Measurements from ENCODE around the gene BBS9. TPM values are rescaled to one million over a fixed set of nuclear protein-coding genes. Genes with fewer than 3 reads are reported as not detected.

The BBS9 gene
- total and polyA plus RNA-seq, 9 of the 15 experiments (the other 6 are each of a cell fraction or from before 2014, with no cell fraction given), result 0.77 to 3.3 (median 2.4) TPM

- Histone ChIP-seq H3K4me1 (replicated peaks in 1 of 2; ENCODE audit: control insufficient read depth in 2 of 2, insufficient read depth in 2 of 2, low read length in 2 of 2) (no peaks in the 10 kb centered on the region), H3K4me3 (no peak overlapping the region), H3K27me3 (ENCODE audit: control insufficient read depth in 2 of 2, insufficient read depth in 2 of 2, low read length in 2 of 2) (no peaks in the 10 kb centered on the region), H3K9ac (ENCODE audit: insufficient read depth in 1 of 2, low read depth in 2 of 2, low read length in 2 of 2) (no peak overlapping the region), H3K79me2 (ENCODE audit: control insufficient read depth, insufficient read depth, low read length) (no peaks in the 10 kb centered on the region), H3K36me3 (ENCODE audit: control insufficient read depth, insufficient read depth, low read length) (no peaks in the 10 kb centered on the region), H3K4me2 (ENCODE audit: insufficient read depth, low read length) (no peak overlapping the region), H3K27ac (ENCODE audit: extremely low read depth, low read depth, low read length) (no peak overlapping the region), H3K9me1 (ENCODE audit: control insufficient read depth, insufficient read depth, low read length) (no peaks in the 10 kb centered on the region), H3K9me3 (replicated peaks; ENCODE audit: control insufficient read depth, insufficient read depth, low read depth, low read length) (no peaks in the 10 kb centered on the region), H4K20me1 (replicated peaks; ENCODE audit: control insufficient read depth, insufficient read depth, low read length) (no peaks in the 10 kb centered on the region), H2AFZ (ENCODE audit: low read depth, low read length) (no peak overlapping the region)
- 7% methylated on average over 3 of the region's 3 CpGs for WGBS (ENCODE audit: insufficient coverage, low coverage, missing lambda C conversion rate)
- ChIA-PET POLR2A (interaction anchor here (0.6 to 0.8 kb wide), 2 partner anchors 27 to 44 kb away, joined by 3 read pairs; no protein-coding TSS in a partner anchor), CTCF (ENCODE audit: low intra/inter-chr PET ratio) (interaction anchor here (0.7 kb wide), 1 partner anchor 1186 kb away, joined by 3 read pairs; no protein-coding TSS in a partner anchor)
- DNase-seq (ENCODE audit: extremely low read depth in 1 of 4, low spot score in 3 of 4), result peak in 1 of 4 experiments; percentile 9
- no peak for TF ChIP-seq MBD2 (IDR thresholded peaks at IDR 0.05; ENCODE audit: borderline replicate concordance, low read depth)
- TF ChIP-seq RAD21 (CRISPR knock-in tag; conservative IDR thresholded peaks at IDR 0.05 in 1 of 2, IDR thresholded peaks at IDR 0.05 in 1 of 2), result peak in 1 of 2 experiments; percentile 32; a peak in 1 of 4 replicates
- peak in 2 of 3 experiments; percentile 19 to 25; a peak in 1 of 6 replicates for TF ChIP-seq CTCF (IDR thresholded peaks at IDR 0.05 in 2 of 3, conservative IDR thresholded peaks at IDR 0.05 in 1 of 3; ENCODE audit: insufficient read depth in 2 of 3, low read depth in 1 of 3, low read length in 3 of 3)
- ATAC-seq, result no peak
- FAIRE-seq, result no peak
- in situ Hi-C loops (cut with MboI) (no loop called here), intact Hi-C loops (cut with micrococcal nuclease) (no loop called here)
- BruUV-seq (replicated peaks), result no TSS peak
Measured at GRCh38 chr7:33334349-33334748, 205.0 kb downstream of the BBS9 start.

All from K562 (cell line).